ENCODE measurements around the gene TFPI2. TPM values are rescaled to one million over a fixed set of nuclear protein-coding genes. Genes with fewer than 3 reads are reported as not detected.

The TFPI2 gene
- total and polyA plus RNA-seq, 4 donors: 3.9 to 11.8 (median 6.7) TPM

DNA sequence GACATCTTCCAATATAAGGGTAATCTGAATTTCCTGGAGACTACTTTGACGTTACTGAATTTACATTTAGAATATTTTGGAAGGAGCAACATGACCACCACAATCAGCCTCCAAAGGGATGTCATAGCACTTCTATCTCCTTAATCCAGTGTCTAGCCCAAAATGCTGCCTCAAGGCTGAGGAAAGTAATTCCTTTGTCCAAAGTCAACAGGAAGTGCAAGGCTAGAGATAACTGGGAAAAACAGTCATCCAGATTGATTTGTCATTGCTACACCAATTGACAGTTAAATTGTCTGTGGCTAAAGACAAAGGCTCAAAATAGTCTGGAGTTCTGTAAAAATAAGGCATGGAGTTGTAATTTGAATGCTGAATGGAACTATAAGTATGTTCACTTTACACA, 3.9 kb upstream of the TFPI2 start:
- Histone ChIP-seq H3K36me3 (ENCODE audit: control insufficient read depth in 4 of 4, insufficient read depth in 4 of 4, low read length in 4 of 4) (no peaks in the 10 kb centered on the region), H3K4me1 (ENCODE audit: control insufficient read depth in 5 of 5, insufficient read depth in 5 of 5, low read length in 5 of 5) (peaks cover 0 to 40% (median 6%) of the 10 kb centered on the region in 5 donors), H3K9me3 (ENCODE audit: control insufficient read depth in 4 of 4, insufficient read depth in 3 of 4, low read length in 3 of 4) (peaks cover 0 to 3% (median 0%) of the 10 kb centered on the region in 4 donors), H3K27me3 (ENCODE audit: control insufficient read depth in 3 of 3, insufficient read depth in 3 of 3, low read length in 2 of 3) (peaks cover 0 to 27% (median 23%) of the 10 kb centered on the region in 3 donors), H3K4me3 (no peak overlapping the region), H3K27ac (ENCODE audit: low read depth in 1 of 2, low read length in 1 of 2) (no peak overlapping the region), H3K9ac (ENCODE audit: insufficient read depth in 1 of 2, low read length in 2 of 2) (no peak overlapping the region)
- WGBS, 2 donors: 61 to 72% methylated on average over 1 of the region's 1 CpG
- TF ChIP-seq, protein P1, sequence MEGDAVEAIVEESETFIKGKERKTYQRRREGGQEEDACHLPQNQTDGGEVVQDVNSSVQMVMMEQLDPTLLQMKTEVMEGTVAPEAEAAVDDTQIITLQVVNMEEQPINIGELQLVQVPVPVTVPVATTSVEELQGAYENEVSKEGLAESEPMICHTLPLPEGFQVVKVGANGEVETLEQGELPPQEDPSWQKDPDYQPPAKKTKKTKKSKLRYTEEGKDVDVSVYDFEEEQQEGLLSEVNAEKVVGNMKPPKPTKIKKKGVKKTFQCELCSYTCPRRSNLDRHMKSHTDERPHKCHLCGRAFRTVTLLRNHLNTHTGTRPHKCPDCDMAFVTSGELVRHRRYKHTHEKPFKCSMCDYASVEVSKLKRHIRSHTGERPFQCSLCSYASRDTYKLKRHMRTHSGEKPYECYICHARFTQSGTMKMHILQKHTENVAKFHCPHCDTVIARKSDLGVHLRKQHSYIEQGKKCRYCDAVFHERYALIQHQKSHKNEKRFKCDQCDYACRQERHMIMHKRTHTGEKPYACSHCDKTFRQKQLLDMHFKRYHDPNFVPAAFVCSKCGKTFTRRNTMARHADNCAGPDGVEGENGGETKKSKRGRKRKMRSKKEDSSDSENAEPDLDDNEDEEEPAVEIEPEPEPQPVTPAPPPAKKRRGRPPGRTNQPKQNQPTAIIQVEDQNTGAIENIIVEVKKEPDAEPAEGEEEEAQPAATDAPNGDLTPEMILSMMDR (IDR thresholded peaks at IDR 0.05; ENCODE audit: control extremely low read depth, extremely low read depth): no peak
- no peak for ATAC-seq (ENCODE audit: insufficient read depth, low FRiP score)
- DNase-seq: no peak

DNA sequence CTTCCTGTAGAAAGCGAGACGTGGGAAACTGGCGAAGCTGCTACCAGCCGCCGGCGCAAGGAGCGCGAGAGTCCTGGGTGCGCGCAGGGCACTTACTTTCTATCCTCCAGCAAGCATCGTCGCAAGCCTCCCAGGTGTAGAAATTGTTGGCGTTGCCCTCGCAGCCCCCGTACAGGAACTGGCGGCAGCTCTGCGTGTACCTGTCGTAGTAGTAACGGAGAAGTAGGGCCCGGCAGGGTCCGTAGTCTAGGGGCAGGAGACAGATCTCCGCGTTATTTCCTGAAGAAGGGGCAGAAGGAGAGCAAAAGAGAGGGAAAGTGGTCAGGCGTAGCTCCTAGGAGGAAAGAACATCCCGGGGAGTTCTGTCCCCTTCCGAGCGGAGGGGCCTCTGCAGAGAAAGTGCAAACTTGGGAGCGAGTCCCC, 501 bp downstream of the TFPI2 start:
- TF ChIP-seq, protein P1 (IDR thresholded peaks at IDR 0.05; ENCODE audit: control extremely low read depth, extremely low read depth): no peak
- no peaks in the 10 kb centered on the region for H3K36me3 ChIP-seq (ENCODE audit: control insufficient read depth in 4 of 4, insufficient read depth in 4 of 4, low read length in 4 of 4)
- peak; percentile 41 to 63 (median 49) for DNase-seq
- peaks cover 0 to 3% (median 0%) of the 10 kb centered on the region in 4 donors for H3K9me3 ChIP-seq (ENCODE audit: control insufficient read depth in 4 of 4, insufficient read depth in 3 of 4, low read length in 3 of 4)
- peaks cover 0 to 18% (median 6%) of the 10 kb centered on the region in 5 donors for H3K4me1 ChIP-seq (ENCODE audit: control insufficient read depth in 5 of 5, insufficient read depth in 5 of 5, low read length in 5 of 5)
- H3K4me3 ChIP-seq: peak overlapping the region; percentile 65
- H3K9ac ChIP-seq (ENCODE audit: insufficient read depth in 1 of 2, low read length in 2 of 2): no peak overlapping the region
- H3K27ac ChIP-seq (ENCODE audit: low read depth in 1 of 2, low read length in 1 of 2): no peak overlapping the region
- H3K27me3 ChIP-seq (ENCODE audit: control insufficient read depth in 3 of 3, insufficient read depth in 3 of 3, low read length in 2 of 3): peaks cover 0 to 45% (median 31%) of the 10 kb centered on the region in 3 donors
- 1% methylated on average over 28 of the region's 28 CpGs for WGBS, 2 donors
- ATAC-seq (ENCODE audit: insufficient read depth, low FRiP score): peak; percentile 13

DNA sequence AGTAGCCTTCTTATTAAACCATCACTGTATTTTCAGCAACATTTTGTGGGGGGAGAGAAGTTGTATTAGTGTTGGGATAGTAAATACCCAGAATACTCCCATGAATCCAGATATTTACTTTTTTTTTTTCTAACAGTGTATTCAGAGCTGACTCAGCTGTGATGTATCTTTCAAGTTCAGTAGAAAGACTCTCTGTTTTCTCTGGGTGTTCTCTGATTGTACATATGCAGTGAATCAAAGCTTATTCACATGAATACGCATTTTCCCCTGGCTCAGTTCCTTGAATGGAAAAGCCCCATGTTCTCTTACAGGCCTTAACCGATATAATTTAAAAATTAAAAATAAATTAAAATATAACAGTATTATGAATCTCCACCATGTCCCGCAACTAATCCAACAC, 1.3 kb downstream of the TFPI2 start:
- ATAC-seq (ENCODE audit: insufficient read depth, low FRiP score) (no peak), DNase-seq (no peak)
- TF ChIP-seq, protein P1 (IDR thresholded peaks at IDR 0.05; ENCODE audit: control extremely low read depth, extremely low read depth): no peak
- peaks cover 0 to 45% (median 31%) of the 10 kb centered on the region in 3 donors for H3K27me3 ChIP-seq (ENCODE audit: control insufficient read depth in 3 of 3, insufficient read depth in 3 of 3, low read length in 2 of 3)
- H3K27ac ChIP-seq (ENCODE audit: low read depth in 1 of 2, low read length in 1 of 2): no peak overlapping the region
- peaks cover 0 to 3% (median 0%) of the 10 kb centered on the region in 4 donors for H3K9me3 ChIP-seq (ENCODE audit: control insufficient read depth in 4 of 4, insufficient read depth in 3 of 4, low read length in 3 of 4)
- peaks cover 0 to 11% (median 4%) of the 10 kb centered on the region in 5 donors for H3K4me1 ChIP-seq (ENCODE audit: control insufficient read depth in 5 of 5, insufficient read depth in 5 of 5, low read length in 5 of 5)
- H3K4me3 ChIP-seq: no peak overlapping the region
- H3K9ac ChIP-seq (ENCODE audit: insufficient read depth in 1 of 2, low read length in 2 of 2): no peak overlapping the region
- H3K36me3 ChIP-seq (ENCODE audit: control insufficient read depth in 4 of 4, insufficient read depth in 4 of 4, low read length in 4 of 4): no peaks in the 10 kb centered on the region
- WGBS, 2 donors: 93 to 94% methylated on average over 3 of the region's 3 CpGs

DNA sequence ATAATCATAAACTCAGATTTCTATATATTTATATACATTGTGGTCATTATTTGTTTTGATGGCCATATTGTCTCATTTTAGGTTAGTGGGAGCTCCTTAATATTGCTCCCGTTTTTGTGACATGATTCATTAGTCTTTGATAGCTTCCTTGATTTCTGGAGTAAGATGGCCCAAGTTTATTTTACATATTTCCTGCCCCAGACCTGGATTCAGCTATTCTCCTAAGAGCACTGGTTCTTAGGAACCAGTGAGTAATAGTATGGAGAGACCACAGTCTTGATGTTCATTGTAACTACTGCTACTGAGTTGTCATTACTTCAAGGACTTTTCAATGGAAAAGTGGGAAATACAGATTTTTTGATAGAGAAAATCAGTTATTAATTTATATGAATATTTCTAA, 6.0 kb downstream of the TFPI2 start:
- Histone ChIP-seq H3K4me1 (ENCODE audit: control insufficient read depth in 5 of 5, insufficient read depth in 5 of 5, low read length in 5 of 5) (no peaks in the 10 kb centered on the region), H3K4me3 (no peak overlapping the region), H3K9me3 (ENCODE audit: control insufficient read depth in 4 of 4, insufficient read depth in 3 of 4, low read length in 3 of 4) (no peaks in the 10 kb centered on the region), H3K27me3 (ENCODE audit: control insufficient read depth in 3 of 3, insufficient read depth in 3 of 3, low read length in 2 of 3) (peaks cover 0 to 23% (median 4%) of the 10 kb centered on the region in 3 donors), H3K9ac (ENCODE audit: insufficient read depth in 1 of 2, low read length in 2 of 2) (no peak overlapping the region), H3K36me3 (ENCODE audit: control insufficient read depth in 4 of 4, insufficient read depth in 4 of 4, low read length in 4 of 4) (no peaks in the 10 kb centered on the region), H3K27ac (ENCODE audit: low read depth in 1 of 2, low read length in 1 of 2) (no peak overlapping the region)
- TF ChIP-seq, protein P1 (IDR thresholded peaks at IDR 0.05; ENCODE audit: control extremely low read depth, extremely low read depth): no peak
- ATAC-seq (ENCODE audit: insufficient read depth, low FRiP score) (no peak), DNase-seq (no peak)
- WGBS, 2 donors: 64 to 88% methylated on average over 1 of the region's 1 CpG

Measured in lung (tissue), 12 donors.